GM10248 (cell line): Measurements from ENCODE around the gene ARHGAP31.

Experiments used
- CTCF ChIA-PET: fragments of 300-600 bp; sonication (Branson Sonifier 250); formaldehyde crosslinking; extraction: SDS; loops from one replicate; lab custom pipeline; 2021; ENCODE audit warnings: antibody characterized with exemption; lab: Yijun Ruan, JAX
- POLR2A ChIA-PET: fragments of 350-650 bp; sonication (Branson Sonifier 250); formaldehyde crosslinking; extraction: SDS; loops from one replicate; lab custom pipeline; 2020; ENCODE audit warnings: antibody characterized with exemption; lab: Yijun Ruan, JAX
- DNase-seq: peaks from one replicate; pipeline ENCODE4 v3.0.0; 2012; ENCODE audit errors: extremely low spot score
- CTCF ChIP-seq: IDR thresholded peaks from 2 replicates; pipeline ENCODE4 v1.5.1; 2012; ENCODE audit warnings: mild to moderate bottlenecking, low read depth; ENCODE audit errors: extremely low read depth, missing control alignments, control extremely low read depth

The ARHGAP31 gene

GRCh38 chr3:119405315-119405714 is 111.1 kb downstream of the ARHGAP31 start:
- no peak for DNase-seq
- POLR2A ChIA-PET: no interaction called here
- CTCF ChIA-PET: interaction anchor here (1.0 to 1.9 kb wide), 6 partner anchors 8 to 277 kb away, joined by 3 to 8 read pairs (median 3); partner anchors contain the start of gene B4GALT4
- no peak for TF ChIP-seq CTCF

- TF ChIP-seq CTCF: no peak
- ChIA-PET POLR2A (no interaction called here), CTCF (no interaction called here)
- no peak for DNase-seq
These were observed 114.2 kb downstream of the ARHGAP31 start for GRCh38 chr3:119408243-119408950.

- POLR2A ChIA-PET: no interaction called here
- no peak for TF ChIP-seq CTCF
- DNase-seq: no peak
- CTCF ChIA-PET: interaction anchor here (0.9 kb wide), 1 partner anchor 19 kb away, joined by 3 read pairs; no protein-coding TSS in a partner anchor
These were observed 115.7 kb downstream of the ARHGAP31 start for GRCh38 chr3:119409844-119410243.

GRCh38 chr3:119413603-119414280 is 119.6 kb downstream of the ARHGAP31 start:
- TF ChIP-seq CTCF: no peak
- ChIA-PET POLR2A (no interaction called here), CTCF (interaction anchor here (1.2 to 2.0 kb wide), 2 partner anchors 16 to 18 kb away, joined by 3 to 4 read pairs; no protein-coding TSS in a partner anchor)
- no peak for DNase-seq

GRCh38 chr3:119416873-119417272 is 122.7 kb downstream of the ARHGAP31 start:
- ChIA-PET CTCF (interaction anchor here (1.1 to 1.8 kb wide), 3 partner anchors 11 to 32 kb away, joined by 3 to 4 read pairs (median 4); no protein-coding TSS in a partner anchor), POLR2A (no interaction called here)
- TF ChIP-seq CTCF: no peak
- no peak for DNase-seq

GRCh38 chr3:119417771-119418512 is 123.8 kb downstream of the ARHGAP31 start:
- ChIA-PET POLR2A (no interaction called here), CTCF (interaction anchor here (1.1 to 1.8 kb wide), 3 partner anchors 10 to 30 kb away, joined by 3 to 4 read pairs (median 4); no protein-coding TSS in a partner anchor)
- no peak for DNase-seq
- TF ChIP-seq CTCF: no peak
